D721Med (cell line): ENCODE data around the gene CCDC146.
"Not testable (repeated sequence)": the region's sequence is repeated elsewhere in the genome, so short reads cannot be mapped to it uniquely, and the experiment has no call there.

Experiments used
- DNase-seq: peaks from one replicate; pipeline ENCODE4 v3.0.0; 2011; ENCODE audit warnings: low spot score; ENCODE audit not compliant: insufficient read length
- FAIRE-seq: peaks from 2 replicates; lab custom pipeline; 2011; peaks lifted over from hg19 to GRCh38; lab: Jason Lieb, UNC
- CTCF ChIP-seq: IDR thresholded peaks from 2 replicates; pipeline ENCODE4 v1.5.1; 2012; ENCODE audit warnings: mild to moderate bottlenecking, control low read depth; ENCODE audit not compliant: insufficient read depth; ENCODE audit errors: missing control alignments

Gene CCDC146

DNA sequence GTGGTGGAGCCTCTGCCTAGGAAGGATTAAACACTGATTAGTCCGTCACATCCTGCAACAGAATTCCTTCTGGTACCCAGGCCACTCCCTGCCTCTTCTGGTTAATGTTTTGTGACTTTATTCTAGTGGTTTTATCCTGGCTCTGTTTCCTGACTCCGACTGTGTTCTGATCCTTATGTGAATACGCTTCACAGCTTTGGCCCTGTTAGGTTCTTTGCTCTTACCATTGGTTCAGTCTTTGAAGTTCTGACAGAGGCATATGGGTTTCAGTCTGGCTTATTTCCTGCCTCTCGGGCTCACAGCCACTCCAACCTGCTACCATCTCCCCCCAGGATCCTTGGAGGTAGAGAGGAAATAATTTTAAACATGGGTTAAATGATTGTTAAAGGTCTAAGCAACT, 100.4 kb downstream of the CCDC146 start:
- FAIRE-seq (no peak), DNase-seq (no peak)
- TF ChIP-seq CTCF: no peak

DNA sequence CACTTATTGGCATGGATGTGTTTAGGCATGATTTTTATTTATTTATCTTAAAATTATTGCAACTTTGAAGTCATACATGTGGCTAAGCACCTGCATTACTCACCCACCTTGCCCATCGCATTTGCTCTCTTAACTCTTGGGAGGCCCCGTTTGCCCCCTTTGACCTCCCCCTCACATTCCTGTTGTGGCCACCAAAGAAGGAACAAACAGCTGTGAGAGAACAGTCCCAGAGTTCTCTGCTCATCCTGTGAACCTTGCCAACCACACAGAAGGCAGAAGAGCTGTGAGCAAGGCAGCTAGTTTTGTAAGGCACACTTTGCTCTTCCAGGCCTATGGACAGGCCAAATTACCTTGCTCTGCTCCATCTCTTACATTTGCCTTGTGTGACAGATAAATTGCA, 100.8 kb downstream of the CCDC146 start:
- DNase-seq (no peak), FAIRE-seq (no peak)
- no peak for TF ChIP-seq CTCF

- DNase-seq: no peak
- FAIRE-seq: no peak
- TF ChIP-seq CTCF: no peak
Measured at GRCh38 chr7:77226357-77226839, 104.0 kb downstream of the CCDC146 start.

DNA sequence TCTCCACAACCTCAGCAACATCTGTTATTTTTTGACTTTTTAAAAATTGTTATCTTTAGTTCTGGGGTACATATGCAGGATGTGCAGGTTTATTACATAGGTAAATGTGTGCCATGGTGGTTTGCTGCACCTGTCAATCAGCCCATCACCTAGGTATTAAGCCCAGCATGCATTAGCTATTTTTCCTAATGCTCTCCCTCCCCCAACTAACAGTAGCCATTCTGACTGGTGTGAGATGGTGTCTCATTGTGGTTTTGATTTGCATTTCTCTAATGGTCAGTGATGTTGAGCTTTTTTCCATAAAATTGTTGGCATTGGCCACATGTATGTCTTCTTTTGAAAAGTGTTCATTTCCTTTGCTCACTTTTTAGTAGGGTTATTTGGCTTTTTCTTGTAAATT, 106.4 kb downstream of the CCDC146 start:
- FAIRE-seq, DNase-seq: not testable (repeated sequence)

- FAIRE-seq: no peak
- DNase-seq: no peak
- TF ChIP-seq CTCF: no peak
Measured at GRCh38 chr7:77232467-77232866, 110.1 kb downstream of the CCDC146 start.

- FAIRE-seq (no peak), DNase-seq (no peak)
- TF ChIP-seq CTCF: no peak
Measured at GRCh38 chr7:77235276-77235675, 112.9 kb downstream of the CCDC146 start.

- FAIRE-seq (no peak), DNase-seq (no peak)
- TF ChIP-seq CTCF: no peak
Measured at GRCh38 chr7:77238703-77239136, 116.3 kb downstream of the CCDC146 start.

DNA sequence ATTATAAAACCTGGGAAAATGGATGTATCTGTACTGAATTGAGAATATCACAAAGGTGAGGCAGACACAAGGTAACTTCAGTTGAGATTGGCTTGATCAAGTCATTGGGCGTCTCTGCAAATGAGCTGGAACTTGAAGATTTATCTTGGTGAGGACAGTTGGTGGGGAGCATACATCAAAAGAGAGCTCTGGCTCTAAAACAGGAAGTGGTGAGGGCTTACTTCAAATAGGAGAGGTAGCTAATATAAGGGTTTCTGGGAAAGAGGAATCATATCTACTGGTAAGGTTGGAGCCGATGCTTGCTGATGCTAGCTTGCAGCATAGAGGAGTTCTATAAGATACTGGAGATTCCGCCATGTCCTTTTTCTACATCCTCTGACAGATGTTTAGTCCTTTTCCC, 117.1 kb downstream of the CCDC146 start:
- no peak for DNase-seq
- no peak for FAIRE-seq
- no peak for TF ChIP-seq CTCF
